Endometrial microvascular endothelial cells (primary cell): ENCODE measurements around the gene PKD1. TPM values are rescaled to one million over a fixed set of nuclear protein-coding genes. Genes with fewer than 3 reads are reported as not detected.

Source experiments
- in situ Hi-C: cut with HindIII; loops from 2 replicates; pipeline ENCODE4 v1.10.0; 2017; ENCODE audit warnings: low sequenced_read_pairs, low pct_unique_long_range_greater_than_20kb; ENCODE audit errors: inconsistent ontology term
- total RNA-seq: library from RNA; depleted of rRNA; stranded (reverse); fragments of >200 nt; gene quantifications from one replicate; pipeline ENCODE4 v1.2.3, GENCODE V29; 2015; ENCODE audit errors: inconsistent ontology term

Gene PKD1
- total RNA-seq, 1 donor from 2014 or later: 53.8 TPM

DNA sequence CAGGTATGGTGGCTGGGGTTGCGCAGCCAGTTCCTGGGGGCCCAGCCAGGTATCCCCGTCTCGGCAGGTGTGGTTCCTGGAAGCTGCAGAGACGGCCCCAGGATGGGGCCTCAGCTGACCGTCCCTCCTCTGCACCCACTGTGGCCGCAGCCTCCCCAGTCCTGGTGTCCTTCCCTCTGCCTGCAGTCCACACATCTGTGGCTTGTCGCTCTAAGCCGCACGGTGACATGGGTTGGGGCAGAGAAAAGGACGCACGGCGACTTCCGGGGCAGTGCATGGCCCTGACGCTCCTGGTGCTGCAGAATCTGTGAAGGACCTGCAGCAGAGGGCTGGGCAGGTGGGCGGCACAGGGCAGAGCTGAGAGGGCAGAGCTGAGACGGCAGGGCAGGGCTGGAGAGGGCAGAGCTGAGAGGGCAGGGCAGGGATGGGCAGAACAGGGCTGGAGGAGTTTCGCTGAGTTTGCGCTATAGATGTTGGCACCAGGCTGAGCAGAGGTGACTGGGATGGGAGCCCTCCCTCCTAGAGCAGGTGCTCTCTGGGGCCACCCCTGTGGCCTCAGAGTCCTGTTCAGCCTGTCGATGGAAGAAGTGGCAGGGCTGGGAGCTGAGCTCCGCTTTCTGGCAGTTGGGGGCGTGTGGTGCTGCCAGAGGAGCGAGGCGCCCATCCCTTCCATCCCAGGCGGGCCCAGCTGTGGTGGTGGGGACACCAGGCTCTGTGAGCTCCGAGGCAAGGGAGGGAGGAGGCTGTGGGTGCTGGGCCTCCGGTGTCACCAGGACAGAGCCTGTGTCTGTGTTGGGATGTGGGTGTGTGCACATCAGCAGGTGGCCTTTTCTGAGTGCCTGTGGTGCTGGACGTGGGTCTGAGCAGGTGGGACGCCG lies 64.9 kb downstream of the PKD1 start:
- in situ Hi-C loops: no loop called here

DNA sequence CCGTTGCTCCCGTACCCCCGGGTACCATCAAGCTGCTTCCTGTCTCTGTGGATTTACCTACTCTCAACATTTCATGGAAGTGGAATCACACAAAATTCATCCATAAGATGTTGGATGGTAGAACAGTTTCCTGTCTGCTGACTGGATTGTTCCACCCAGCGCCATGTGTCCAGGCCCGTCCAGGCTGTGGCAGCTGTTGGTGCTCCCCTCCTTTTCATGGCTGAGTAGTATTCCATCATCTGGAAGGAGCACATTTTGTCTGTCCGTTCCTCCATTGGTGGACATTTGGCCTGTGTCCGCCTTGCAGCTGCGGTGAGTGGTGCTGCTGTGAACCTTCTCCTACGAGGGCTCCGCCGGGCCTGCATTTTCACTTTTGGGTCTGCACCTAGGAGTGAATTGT lies 69.6 kb downstream of the PKD1 start:
- in situ Hi-C loops: no loop called here

DNA sequence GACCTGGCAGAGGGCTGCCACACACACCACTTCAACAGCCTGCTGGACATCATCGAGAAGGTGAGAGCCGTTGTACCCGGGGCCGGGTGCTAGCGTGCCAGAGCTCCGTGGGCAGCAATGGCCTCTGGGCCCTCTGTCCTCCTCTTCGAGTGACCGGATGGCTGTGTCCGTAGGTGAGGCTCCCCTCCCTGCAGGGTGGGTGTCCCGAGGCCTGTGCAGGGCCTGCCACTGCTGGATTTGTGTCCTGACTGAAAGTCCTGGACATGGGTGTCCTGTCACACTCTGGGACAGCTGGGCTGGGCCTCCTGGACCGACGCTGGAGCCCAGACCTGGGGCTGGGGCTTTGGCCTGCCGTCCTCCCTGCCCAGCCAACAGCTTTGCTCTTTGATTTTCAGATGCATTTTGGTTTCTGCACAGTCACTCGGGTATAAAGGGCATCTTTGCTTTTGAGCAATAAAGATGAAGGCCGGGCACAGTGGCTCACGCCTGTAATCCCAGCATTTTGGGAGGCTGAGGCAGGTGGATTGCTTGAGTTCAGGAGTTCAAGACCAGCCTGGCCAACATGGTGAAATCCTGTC lies 71.2 kb downstream of the PKD1 start:
- in situ Hi-C loops: no loop called here

GRCh38 chr16:2063861-2064260 lies 71.8 kb downstream of the PKD1 start:
- in situ Hi-C loops: no loop called here

- in situ Hi-C loops: no loop called here
These were observed 72.9 kb downstream of the PKD1 start for GRCh38 chr16:2062801-2063200.

DNA sequence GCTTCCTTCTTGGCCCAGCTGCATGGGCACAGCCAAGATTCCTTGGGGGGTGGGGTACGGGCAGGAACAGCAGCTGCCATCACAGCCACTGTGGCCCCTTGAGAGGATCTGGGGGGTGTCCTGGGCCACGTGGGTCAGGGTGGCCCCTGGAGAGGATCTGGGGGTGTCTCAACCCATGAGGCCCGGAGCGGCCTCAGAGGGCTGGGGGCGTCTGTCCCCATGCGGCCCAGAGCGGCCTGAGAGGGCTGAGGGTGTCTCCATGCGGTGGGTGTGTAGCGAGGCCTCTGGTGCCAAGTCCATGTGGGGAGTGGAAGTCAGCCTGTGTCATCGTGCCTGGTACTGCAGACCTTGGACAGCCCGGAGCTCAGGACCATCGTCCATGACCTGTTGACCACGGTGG lies 74.2 kb downstream of the PKD1 start:
- in situ Hi-C loops: no loop called here

- in situ Hi-C loops: no loop called here
These were observed 74.7 kb downstream of the PKD1 start for GRCh38 chr16:2061023-2061422.

- in situ Hi-C loops: no loop called here
These were observed 75.4 kb downstream of the PKD1 start for GRCh38 chr16:2060346-2060745.

DNA sequence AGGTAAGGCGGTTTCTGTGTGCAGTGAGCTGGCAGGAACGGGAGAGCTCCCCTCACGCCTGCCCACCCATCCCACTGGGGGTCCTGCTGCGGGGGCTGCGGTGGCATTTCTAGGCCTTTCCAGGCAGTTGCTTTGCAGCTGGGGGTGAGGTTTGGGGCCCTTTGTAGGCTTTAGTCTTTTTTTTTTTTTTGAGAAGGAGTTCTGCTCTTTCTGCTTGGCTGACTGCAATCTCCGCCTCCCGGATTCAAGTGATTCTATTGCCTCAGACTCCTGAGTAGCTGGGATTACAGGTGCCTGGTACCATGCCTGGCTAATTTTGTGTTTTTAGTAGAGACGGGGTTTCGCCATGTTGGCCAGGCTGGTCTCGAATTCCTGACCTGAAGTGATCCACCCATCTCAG lies 76.8 kb downstream of the PKD1 start:
- in situ Hi-C loops: no loop called here

DNA sequence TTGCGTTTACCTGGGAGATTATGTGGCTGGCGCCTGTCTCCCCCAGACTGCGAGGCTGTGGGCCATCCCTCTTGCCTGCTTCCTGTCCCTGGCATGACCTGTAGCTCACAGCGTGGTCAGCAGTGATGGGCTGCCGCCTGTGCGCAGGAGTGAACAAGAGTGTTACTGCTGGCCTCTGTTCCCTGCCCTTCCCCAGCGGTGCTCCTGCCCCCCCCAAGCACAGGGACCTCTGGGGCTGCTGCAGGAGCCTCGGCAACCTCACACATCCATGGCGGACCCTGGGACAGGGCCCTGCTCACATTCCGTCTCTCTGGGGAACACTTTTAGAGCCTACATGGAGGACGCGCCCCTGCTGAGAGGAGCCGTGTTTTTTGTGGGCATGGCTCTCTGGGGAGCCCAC lies 77.3 kb downstream of the PKD1 start:
- in situ Hi-C loops: no loop called here

- in situ Hi-C loops: no loop called here
These were observed 78.3 kb downstream of the PKD1 start for GRCh38 chr16:2057438-2057837.

- in situ Hi-C loops: no loop called here
These were observed 78.9 kb downstream of the PKD1 start for GRCh38 chr16:2056681-2057407.

DNA sequence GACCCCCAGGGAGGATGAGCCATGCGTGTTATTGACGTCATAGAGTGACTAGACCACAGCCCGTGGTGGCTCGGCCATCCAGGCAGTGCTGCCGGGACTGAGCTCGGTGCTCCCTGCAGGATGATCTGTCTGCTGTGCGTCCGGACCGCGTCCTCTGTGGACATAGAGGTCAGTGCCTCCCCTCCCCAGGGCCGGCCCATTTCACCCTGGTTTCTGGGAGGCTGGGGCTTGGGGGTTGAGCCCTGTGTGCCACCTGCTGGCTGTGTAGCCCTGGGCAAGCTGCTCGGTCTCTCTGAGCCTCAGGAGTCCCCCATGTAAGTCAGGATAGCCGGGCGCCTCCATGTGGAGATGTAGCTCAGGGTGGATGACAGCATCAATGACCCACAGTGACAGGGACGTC lies 79.6 kb downstream of the PKD1 start:
- in situ Hi-C loops: no loop called here

DNA sequence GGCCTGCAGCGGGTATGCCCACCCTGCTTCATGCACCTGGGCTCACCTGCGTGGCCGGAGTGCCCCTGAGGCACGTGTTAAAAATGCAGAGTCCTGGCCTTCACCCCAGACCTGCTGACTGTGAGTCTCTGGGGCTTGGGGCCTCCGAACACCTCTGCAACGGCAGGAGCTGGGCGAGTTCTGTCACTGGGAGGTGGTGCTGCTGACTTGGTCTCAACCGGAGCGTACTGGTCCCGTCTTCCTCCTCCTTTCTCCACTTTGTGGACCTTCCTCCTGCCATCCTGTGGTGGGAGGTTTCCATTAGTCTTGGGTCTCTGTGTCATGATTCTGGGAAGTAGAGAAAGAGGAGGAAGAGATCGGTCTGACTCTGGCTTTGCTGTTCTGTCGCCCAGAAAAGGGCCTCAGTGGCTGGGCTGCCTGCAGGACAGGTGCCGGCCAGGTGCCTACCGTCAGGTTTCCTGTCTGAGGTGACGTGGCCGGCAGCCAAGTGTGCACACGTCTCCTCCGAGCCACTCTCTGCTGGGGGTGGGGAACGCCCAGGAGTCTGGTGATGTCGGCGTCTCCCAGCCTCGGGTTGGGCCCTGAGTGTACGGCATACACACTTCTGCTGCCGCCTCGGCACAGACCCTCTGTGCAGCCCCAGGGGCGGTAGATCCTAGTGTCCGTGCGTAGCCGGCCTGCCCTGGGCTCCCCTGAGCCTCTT lies 81.0 kb downstream of the PKD1 start:
- in situ Hi-C loops: no loop called here

- in situ Hi-C loops: no loop called here
These were observed 81.8 kb downstream of the PKD1 start for GRCh38 chr16:2053897-2054296.

DNA sequence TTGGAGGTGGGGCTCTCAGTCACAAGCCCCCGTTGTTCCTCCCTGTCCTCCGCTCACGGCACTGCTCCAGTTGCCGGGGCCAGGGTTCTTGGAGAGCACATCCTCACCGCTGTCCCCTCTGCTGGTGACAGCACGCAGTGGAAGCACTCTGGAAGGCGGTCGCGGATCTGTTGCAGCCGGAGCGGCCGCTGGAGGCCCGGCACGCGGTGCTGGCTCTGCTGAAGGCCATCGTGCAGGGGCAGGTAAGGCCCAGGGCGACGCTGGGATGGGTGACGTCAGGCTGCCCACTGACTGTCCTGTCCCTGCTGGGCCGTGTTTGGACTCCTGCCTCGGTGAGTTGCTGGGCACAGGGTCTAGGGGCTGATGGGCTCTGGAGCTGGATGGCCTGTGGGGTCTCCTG lies 82.5 kb downstream of the PKD1 start:
- in situ Hi-C loops: no loop called here

DNA sequence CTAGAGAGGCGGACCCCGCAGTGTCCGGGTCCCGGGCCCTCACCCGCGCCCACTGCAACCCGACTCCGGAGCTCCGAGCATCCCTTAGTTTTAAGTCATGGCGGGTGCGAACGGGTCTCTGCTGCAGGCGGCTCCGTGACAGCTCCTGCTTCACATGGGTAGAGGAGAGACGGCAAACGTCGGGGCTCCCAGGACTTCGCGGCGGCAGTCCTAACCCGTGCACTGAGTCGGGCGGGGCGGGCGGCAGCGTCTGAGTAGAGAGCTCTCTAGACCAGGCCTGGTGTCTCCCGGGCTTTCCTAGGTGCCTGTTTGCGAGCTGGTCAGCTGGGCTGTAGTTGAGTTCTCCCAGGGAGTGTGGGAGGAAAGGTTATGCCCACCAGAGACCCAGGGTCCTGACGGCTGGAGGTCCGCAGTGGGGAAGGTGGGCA lies 87.6 kb downstream of the PKD1 start:
- in situ Hi-C loops: loop anchor here (25.0 kb wide), 1 partner anchor 114 kb away; the partner anchor contains the start of gene TRAF7

DNA sequence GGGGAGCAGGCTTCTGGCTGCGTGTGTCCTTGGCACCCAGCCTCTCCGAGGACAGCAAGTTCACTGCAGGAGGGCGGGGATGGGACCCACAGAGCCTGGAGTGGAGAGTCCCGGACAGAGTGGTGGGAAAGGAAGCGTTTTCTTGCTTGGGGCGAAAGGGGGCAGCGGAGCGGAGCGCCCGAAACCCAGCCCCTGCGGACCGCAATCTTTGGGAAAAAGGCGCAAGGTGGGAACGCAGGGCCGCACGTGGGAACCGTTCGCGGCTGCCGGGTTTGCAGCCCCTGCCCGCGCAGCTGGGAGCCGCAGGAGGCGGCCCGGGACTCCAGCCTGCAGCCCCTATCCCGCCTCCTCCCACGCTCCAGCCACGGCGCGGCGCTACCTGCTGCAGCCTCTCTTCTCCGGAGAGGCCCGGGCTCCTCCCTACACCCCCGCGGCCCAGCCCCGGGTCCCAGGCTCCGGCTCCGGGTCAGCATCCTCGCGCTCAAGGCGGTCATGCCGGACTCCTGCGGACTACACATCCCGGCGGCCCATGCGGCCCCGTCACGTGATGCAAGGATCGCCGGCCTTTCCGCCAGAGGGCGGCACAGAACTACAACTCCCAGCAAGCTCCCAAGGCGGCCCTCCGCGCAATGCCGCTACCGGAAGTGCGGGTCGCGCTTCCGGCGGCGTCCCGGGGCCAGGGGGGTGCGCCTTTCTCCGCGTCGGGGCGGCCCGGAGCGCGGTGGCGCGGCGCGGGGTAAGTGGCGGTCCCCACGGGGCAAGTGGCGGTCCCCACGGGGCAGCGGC lies 88.2 kb downstream of the PKD1 start, which contains the start of the genes NTHL1 and TSC2:
Gene NTHL1 (minus strand): TSS at position 505 of the 786 bp plus-strand sequence. CDS start 11 bp downstream, at position 494.
Gene TSC2 (plus strand): TSS at position 656 of the 786 bp plus-strand sequence. CDS start 631 bp downstream, outside the sequence.
- in situ Hi-C loops: loop anchor here (25.0 kb wide), 1 partner anchor 115 kb away; the partner anchor contains the start of gene TRAF7
